ENCODE results near the gene KIF1A. TPM values are rescaled to one million over a fixed set of nuclear protein-coding genes. Genes with fewer than 3 reads are reported as not detected.
"Not testable (repeated sequence)": the region's sequence is repeated elsewhere in the genome, so short reads cannot be mapped to it uniquely, and the experiment has no call there.

The KIF1A gene
- total RNA-seq, 6 experiments from 2014 or later = not detected

- not testable (repeated sequence) for H3K4me3 Mint-ChIP-seq; H3K4me1 Mint-ChIP-seq (ENCODE audit: low read depth); H3K36me3 Mint-ChIP-seq (ENCODE audit: low read depth); DNase-seq; H3K27ac Mint-ChIP-seq; H3K9me3 Mint-ChIP-seq
- H3K27me3 Mint-ChIP-seq (ENCODE audit: insufficient read depth) = peaks cover 15% of the 10 kb centered on the region
Measured at GRCh38 chr2:240698852-240699561, 121.0 kb downstream of the KIF1A start.

GRCh38 chr2:240696469-240696868 lies 123.5 kb downstream of the KIF1A start:
- DNase-seq; H3K27ac Mint-ChIP-seq; H3K9me3 Mint-ChIP-seq; H3K4me3 Mint-ChIP-seq; H3K27me3 Mint-ChIP-seq (ENCODE audit: insufficient read depth); H3K36me3 Mint-ChIP-seq (ENCODE audit: low read depth); H3K4me1 Mint-ChIP-seq (ENCODE audit: low read depth): not testable (repeated sequence)

- not testable (repeated sequence) for H3K4me1 Mint-ChIP-seq (ENCODE audit: low read depth); H3K36me3 Mint-ChIP-seq (ENCODE audit: low read depth); H3K9me3 Mint-ChIP-seq; H3K4me3 Mint-ChIP-seq; H3K27ac Mint-ChIP-seq; DNase-seq; H3K27me3 Mint-ChIP-seq (ENCODE audit: insufficient read depth)
Measured at GRCh38 chr2:240695593-240695992, 124.4 kb downstream of the KIF1A start.

GRCh38 chr2:240694304-240694703 lies 125.7 kb downstream of the KIF1A start:
- not testable (repeated sequence) for H3K4me3 Mint-ChIP-seq; H3K36me3 Mint-ChIP-seq (ENCODE audit: low read depth); H3K9me3 Mint-ChIP-seq; H3K27me3 Mint-ChIP-seq (ENCODE audit: insufficient read depth); DNase-seq; H3K27ac Mint-ChIP-seq; H3K4me1 Mint-ChIP-seq (ENCODE audit: low read depth)

- not testable (repeated sequence) for DNase-seq; H3K27me3 Mint-ChIP-seq (ENCODE audit: insufficient read depth); H3K4me1 Mint-ChIP-seq (ENCODE audit: low read depth); H3K27ac Mint-ChIP-seq; H3K9me3 Mint-ChIP-seq; H3K4me3 Mint-ChIP-seq; H3K36me3 Mint-ChIP-seq (ENCODE audit: low read depth)
Measured at GRCh38 chr2:240692583-240693561, 127.1 kb downstream of the KIF1A start.

GRCh38 chr2:240691631-240692420 lies 128.2 kb downstream of the KIF1A start, which contains the start of gene AQP12A:
Gene AQP12A (plus strand): TSS chr2:240691866. CDS start chr2:240691914, 48 bp downstream.
- DNase-seq; H3K4me3 Mint-ChIP-seq; H3K36me3 Mint-ChIP-seq (ENCODE audit: low read depth); H3K27me3 Mint-ChIP-seq (ENCODE audit: insufficient read depth); H3K4me1 Mint-ChIP-seq (ENCODE audit: low read depth); H3K27ac Mint-ChIP-seq; H3K9me3 Mint-ChIP-seq: not testable (repeated sequence)

- not testable (repeated sequence) for DNase-seq; H3K4me1 Mint-ChIP-seq (ENCODE audit: low read depth); H3K27me3 Mint-ChIP-seq (ENCODE audit: insufficient read depth); H3K36me3 Mint-ChIP-seq (ENCODE audit: low read depth); H3K9me3 Mint-ChIP-seq; H3K27ac Mint-ChIP-seq; H3K4me3 Mint-ChIP-seq
Measured at GRCh38 chr2:240691075-240691427, 129.0 kb downstream of the KIF1A start.

- H3K4me3 Mint-ChIP-seq; H3K4me1 Mint-ChIP-seq (ENCODE audit: low read depth); H3K9me3 Mint-ChIP-seq; H3K27ac Mint-ChIP-seq; DNase-seq; H3K36me3 Mint-ChIP-seq (ENCODE audit: low read depth): not testable (repeated sequence)
- peaks cover 12% of the 10 kb centered on the region for H3K27me3 Mint-ChIP-seq (ENCODE audit: insufficient read depth)
Measured at GRCh38 chr2:240690421-240691074, 129.5 kb downstream of the KIF1A start.

- Mint-ChIP-seq H3K4me1 (ENCODE audit: low read depth) (no peaks in the 10 kb centered on the region), H3K9me3 (no peaks in the 10 kb centered on the region), H3K27ac (no peak overlapping the region), H3K36me3 (ENCODE audit: low read depth) (no peaks in the 10 kb centered on the region), H3K27me3 (ENCODE audit: insufficient read depth) (peaks cover 14% of the 10 kb centered on the region), H3K4me3 (no peak overlapping the region)
- TF ChIP-seq CTCF (IDR thresholded peaks at IDR 0.05) = no peak
- no peak for DNase-seq
Measured at GRCh38 chr2:240689975-240690374, 130.0 kb downstream of the KIF1A start.
